Raji (cell line): Measurements from ENCODE around the gene FOXN3.

Experiments used
- POLR2A ChIP-seq: IDR thresholded peaks from 2 replicates; pipeline ENCODE4 v1.6.1; 2011; ENCODE audit warnings: low read depth, low read length, control low read depth; ENCODE audit not compliant: insufficient read depth

FOXN3 gene

GRCh38 chr14:89440986-89441909 is 24.2 kb upstream of the FOXN3 start:
- no peak for TF ChIP-seq POLR2A

- no peak for TF ChIP-seq POLR2A
Observed at GRCh38 chr14:89435892-89436656, 19.0 kb upstream of the FOXN3 start.

- TF ChIP-seq POLR2A = no peak
Observed at GRCh38 chr14:89435492-89435891, 18.5 kb upstream of the FOXN3 start.

GRCh38 chr14:89432226-89432625 is 15.2 kb upstream of the FOXN3 start:
- TF ChIP-seq POLR2A = no peak

- TF ChIP-seq POLR2A = 0 out of 2 replicates have a peak, but pooled peaks have one; percentile 31
Observed at GRCh38 chr14:89430391-89431236, 13.6 kb upstream of the FOXN3 start.

DNA sequence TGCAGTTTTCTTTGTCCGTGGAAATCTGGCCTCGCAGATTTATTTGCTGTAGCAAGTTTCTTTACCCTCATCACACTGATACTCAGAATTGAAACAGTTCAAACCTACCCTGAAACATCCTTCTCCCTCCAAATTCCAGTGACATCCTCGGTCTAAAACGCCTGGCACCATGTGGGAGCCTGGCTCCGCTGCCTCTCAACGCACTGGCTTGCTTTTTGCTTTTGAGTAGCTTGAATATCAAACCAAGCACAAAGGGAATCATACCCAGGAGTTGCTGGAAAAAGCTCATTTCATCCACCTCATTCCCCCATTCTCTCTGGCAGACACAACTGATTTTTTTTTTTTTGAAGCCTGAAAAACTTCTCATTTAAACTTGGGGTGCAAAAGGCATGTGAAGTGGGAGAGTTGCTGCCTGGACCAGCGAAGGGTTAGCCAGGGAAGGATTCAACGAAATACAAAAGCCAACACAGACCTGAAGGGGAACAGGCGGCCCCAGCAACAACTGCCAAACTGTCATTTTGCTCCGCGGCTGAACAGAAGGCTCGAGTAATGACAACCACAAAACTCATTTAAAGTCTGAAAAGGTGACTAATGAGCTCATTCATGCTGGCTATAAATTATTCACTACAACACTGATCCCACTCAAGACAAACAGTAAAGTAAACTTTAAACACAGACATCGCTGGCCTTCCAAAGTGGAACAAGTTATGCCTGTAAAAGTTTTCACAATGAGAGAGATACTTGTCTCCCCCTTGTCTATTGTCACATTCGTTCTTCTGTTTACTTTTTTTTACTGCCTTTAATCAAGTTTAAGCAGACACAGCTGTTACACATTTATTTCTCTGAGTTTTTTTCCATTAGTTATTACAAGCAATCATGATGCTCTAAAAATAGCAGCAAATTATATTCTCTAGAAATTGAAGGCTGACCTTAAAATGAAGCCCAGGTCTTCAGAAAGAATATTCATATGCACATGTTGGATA is 12.5 kb upstream of the FOXN3 start:
- TF ChIP-seq POLR2A = no peak

GRCh38 chr14:89428546-89429198 is 11.6 kb upstream of the FOXN3 start:
- TF ChIP-seq POLR2A = no peak

DNA sequence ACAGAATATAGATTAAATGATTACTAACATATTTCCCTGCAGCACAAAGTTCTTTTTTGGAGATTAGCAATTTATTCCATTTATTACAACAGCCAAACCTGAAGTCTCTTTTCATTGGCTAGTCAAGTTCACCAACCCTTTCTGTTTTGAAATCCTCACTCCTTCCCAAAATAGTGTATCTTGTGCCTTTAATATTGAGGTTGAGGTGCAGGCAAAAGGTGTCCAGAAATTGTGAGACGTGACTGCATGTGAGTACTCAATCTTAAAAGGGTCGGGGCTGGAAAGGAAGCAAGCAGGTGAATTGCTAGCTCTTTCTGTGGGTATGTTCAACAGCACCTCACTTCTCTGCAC is 11.1 kb upstream of the FOXN3 start:
- no peak for TF ChIP-seq POLR2A

- no peak for TF ChIP-seq POLR2A
Observed at GRCh38 chr14:89427426-89428172, 10.6 kb upstream of the FOXN3 start.

DNA sequence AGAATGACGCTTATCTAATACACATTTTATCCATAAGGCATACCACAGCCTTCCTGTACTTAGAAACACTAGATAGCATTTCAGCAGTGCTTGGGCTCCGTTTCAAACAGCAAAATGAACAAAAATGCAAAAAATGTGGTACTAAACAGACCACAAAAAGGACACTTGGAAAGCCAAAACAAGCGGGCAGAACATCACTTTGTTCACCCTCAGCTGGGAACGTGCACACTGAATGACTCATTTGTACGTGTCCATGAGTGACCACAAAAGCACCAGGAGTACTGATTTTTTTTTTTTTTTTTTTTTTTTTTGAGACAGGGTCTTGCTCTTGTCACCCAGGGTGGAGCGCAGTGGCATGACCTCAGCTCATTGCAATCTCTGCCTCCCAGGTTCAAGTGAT is 8.9 kb upstream of the FOXN3 start:
- no peak for TF ChIP-seq POLR2A

- TF ChIP-seq POLR2A = no peak
Observed at GRCh38 chr14:89424241-89424640, 7.2 kb upstream of the FOXN3 start.

DNA sequence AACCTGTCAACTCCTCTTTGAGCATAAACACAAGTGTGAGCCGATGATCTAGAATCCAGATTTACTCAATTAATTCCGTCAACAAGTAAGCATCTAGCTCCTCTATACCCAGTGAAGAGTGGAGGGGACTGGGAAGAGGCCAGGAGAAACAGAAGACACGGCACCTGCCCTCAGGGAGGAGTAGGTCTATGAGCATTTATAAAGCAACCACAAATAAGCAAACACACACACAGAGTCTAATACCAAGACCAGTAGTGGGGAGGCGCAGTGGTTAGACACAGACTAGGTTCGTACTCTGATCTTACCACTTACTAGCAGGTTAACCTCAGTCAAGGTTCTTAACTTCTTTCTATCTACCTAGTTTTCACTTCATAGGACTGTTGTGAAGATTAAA is 5.9 kb upstream of the FOXN3 start:
- TF ChIP-seq POLR2A = no peak
